Activated naive CD8-positive, alpha-beta T cell treated with anti-CD3 and anti-CD28 coated beads, Interleukin-2, amount 10 ng/mL, durations not matched to agents 7 days and 5 days (primary cell): ENCODE data around the gene GNS. TPM values are rescaled to one million over a fixed set of nuclear protein-coding genes. Genes with fewer than 3 reads are reported as not detected.
A peak's percentile ranks its signal among the peaks of the same experiment; 100 is the strongest.

Source experiments
- ATAC-seq: fragments of 150-1000 bp; cut with Tn5 transposase; one replicate; pipeline ENCODE4 v1.10.0; 2021; ENCODE audit warnings: low read depth, moderate library complexity
- POLR2A ChIA-PET: fragments of 350-600 bp; sonication (Branson Sonifier 250); formaldehyde crosslinking; loops from one replicate; lab custom pipeline; 2021; ENCODE audit warnings: antibody characterized with exemption; lab: Charles Lee
- DNase-seq: peaks from one replicate; pipeline ENCODE4 v3.0.0; 2021
- H3K27ac Mint-ChIP-seq: one replicate; pipeline ENCODE4 v1.8.0; 2022; ENCODE audit warnings: mild to moderate bottlenecking, mixed read lengths
- H3K27me3 Mint-ChIP-seq: one replicate; pipeline ENCODE4 v1.8.0; 2022; ENCODE audit warnings: mild to moderate bottlenecking, moderate library complexity, mixed read lengths
- H3K36me3 Mint-ChIP-seq: one replicate; pipeline ENCODE4 v1.8.0; 2021; ENCODE audit warnings: mild to moderate bottlenecking, mixed read lengths
- H3K4me1 Mint-ChIP-seq: one replicate; pipeline ENCODE4 v1.8.0; 2021; ENCODE audit warnings: mixed read lengths
- H3K4me3 Mint-ChIP-seq: one replicate; pipeline ENCODE4 v1.8.0; 2022; ENCODE audit warnings: mild to moderate bottlenecking, moderate library complexity, mixed read lengths
- H3K9me3 Mint-ChIP-seq: one replicate; pipeline ENCODE4 v1.8.0; 2021; ENCODE audit warnings: mixed read lengths
- total RNA-seq, 2 experiments: library from RNA; stranded (reverse); gene quantifications; one replicate each; pipeline ENCODE4 v1.2.3, GENCODE V29; 2021

Gene GNS
- total RNA-seq, 2 experiments from 2014 or later = 28.6 to 32.0 TPM

GRCh38 chr12:64757771-64758170 lies 1.4 kb downstream of the GNS start:
- H3K27ac Mint-ChIP-seq = no peak overlapping the region
- DNase-seq = no peak
- peaks cover 8% of the 10 kb centered on the region for H3K36me3 Mint-ChIP-seq

GRCh38 chr12:64756376-64756775 lies 2.8 kb downstream of the GNS start:
- peaks cover 8% of the 10 kb centered on the region for H3K36me3 Mint-ChIP-seq
- no peak overlapping the region for H3K4me3 Mint-ChIP-seq
- H3K4me1 Mint-ChIP-seq = peaks cover 39% of the 10 kb centered on the region
- no peak for ATAC-seq
- H3K9me3 Mint-ChIP-seq = no peaks in the 10 kb centered on the region
- DNase-seq = no peak
- H3K27ac Mint-ChIP-seq = no peak overlapping the region
- POLR2A ChIA-PET = interaction anchor here (0.6 to 0.7 kb wide), 2 partner anchors 17 to 27 kb away, joined by 3 read pairs; no protein-coding TSS in a partner anchor
- no peaks in the 10 kb centered on the region for H3K27me3 Mint-ChIP-seq

More at GRCh38 chr12:64757771-64758170, 1.4 kb downstream of the GNS start:
- Mint-ChIP-seq H3K9me3 (no peaks in the 10 kb centered on the region), H3K27me3 (no peaks in the 10 kb centered on the region), H3K4me3 (peak overlapping the region; percentile 18), H3K4me1 (peaks cover 38% of the 10 kb centered on the region)
- POLR2A ChIA-PET = no interaction called here
- ATAC-seq = no peak

GRCh38 chr12:64753427-64753826 lies 5.8 kb downstream of the GNS start:
- Mint-ChIP-seq H3K36me3 (peaks cover 17% of the 10 kb centered on the region), H3K27me3 (no peaks in the 10 kb centered on the region), H3K4me3 (no peak overlapping the region), H3K4me1 (peaks cover 32% of the 10 kb centered on the region), H3K9me3 (no peaks in the 10 kb centered on the region), H3K27ac (no peak overlapping the region)
- DNase-seq = no peak
- ATAC-seq = no peak
- POLR2A ChIA-PET = no interaction called here

- peaks cover 29% of the 10 kb centered on the region for H3K4me1 Mint-ChIP-seq
- peaks cover 17% of the 10 kb centered on the region for H3K36me3 Mint-ChIP-seq
- DNase-seq (no peak), ATAC-seq (no peak)
- H3K27ac Mint-ChIP-seq = no peak overlapping the region
- no peaks in the 10 kb centered on the region for H3K27me3 Mint-ChIP-seq
- POLR2A ChIA-PET = no interaction called here
- no peaks in the 10 kb centered on the region for H3K9me3 Mint-ChIP-seq
- H3K4me3 Mint-ChIP-seq = no peak overlapping the region
Observed at GRCh38 chr12:64752833-64753238, 6.4 kb downstream of the GNS start.

GRCh38 chr12:64752032-64752431 lies 7.2 kb downstream of the GNS start:
- DNase-seq (no peak), ATAC-seq (no peak)
- H3K27me3 Mint-ChIP-seq = no peaks in the 10 kb centered on the region
- H3K9me3 Mint-ChIP-seq = no peaks in the 10 kb centered on the region
- POLR2A ChIA-PET = interaction anchor here (0.6 kb wide), 1 partner anchor 22 kb away, joined by 3 read pairs; no protein-coding TSS in a partner anchor
- H3K27ac Mint-ChIP-seq = no peak overlapping the region
- H3K4me1 Mint-ChIP-seq = peaks cover 22% of the 10 kb centered on the region
- H3K4me3 Mint-ChIP-seq = no peak overlapping the region
- H3K36me3 Mint-ChIP-seq = peaks cover 17% of the 10 kb centered on the region

- DNase-seq (no peak), ATAC-seq (no peak)
- H3K4me3 Mint-ChIP-seq = no peak overlapping the region
- H3K27ac Mint-ChIP-seq = no peak overlapping the region
- H3K4me1 Mint-ChIP-seq = peaks cover 11% of the 10 kb centered on the region
- H3K36me3 Mint-ChIP-seq = peaks cover 23% of the 10 kb centered on the region
- no peaks in the 10 kb centered on the region for H3K27me3 Mint-ChIP-seq
- no peaks in the 10 kb centered on the region for H3K9me3 Mint-ChIP-seq
- POLR2A ChIA-PET = interaction anchor here (0.7 kb wide), 1 partner anchor 215 kb away, joined by 4 read pairs; no protein-coding TSS in a partner anchor
Observed at GRCh38 chr12:64749461-64750200, 9.6 kb downstream of the GNS start.

GRCh38 chr12:64747695-64748094 lies 11.5 kb downstream of the GNS start:
- ATAC-seq (no peak), DNase-seq (no peak)
- no peak overlapping the region for H3K4me3 Mint-ChIP-seq
- H3K27me3 Mint-ChIP-seq = no peaks in the 10 kb centered on the region
- H3K36me3 Mint-ChIP-seq = peaks cover 28% of the 10 kb centered on the region
- H3K27ac Mint-ChIP-seq = no peak overlapping the region
- H3K4me1 Mint-ChIP-seq = peaks cover 2% of the 10 kb centered on the region
- POLR2A ChIA-PET = interaction anchor here (1.1 kb wide), 1 partner anchor 224 kb away, joined by 3 read pairs; no protein-coding TSS in a partner anchor
- no peaks in the 10 kb centered on the region for H3K9me3 Mint-ChIP-seq

- peaks cover 2% of the 10 kb centered on the region for H3K4me1 Mint-ChIP-seq
- peaks cover 31% of the 10 kb centered on the region for H3K36me3 Mint-ChIP-seq
- H3K9me3 Mint-ChIP-seq = no peaks in the 10 kb centered on the region
- no peak overlapping the region for H3K27ac Mint-ChIP-seq
- H3K27me3 Mint-ChIP-seq = no peaks in the 10 kb centered on the region
- ATAC-seq (no peak), DNase-seq (no peak)
- POLR2A ChIA-PET = no interaction called here
- H3K4me3 Mint-ChIP-seq = no peak overlapping the region
Observed at GRCh38 chr12:64746663-64747062, 12.5 kb downstream of the GNS start.

GRCh38 chr12:64745980-64746379 lies 13.2 kb downstream of the GNS start:
- ATAC-seq = no peak
- POLR2A ChIA-PET = no interaction called here
- peaks cover 2% of the 10 kb centered on the region for H3K4me1 Mint-ChIP-seq

GRCh38 chr12:64745259-64745807 lies 13.9 kb downstream of the GNS start:
- ATAC-seq (no peak), DNase-seq (no peak)
- Mint-ChIP-seq H3K4me3 (no peak overlapping the region), H3K27ac (no peak overlapping the region), H3K27me3 (no peaks in the 10 kb centered on the region), H3K9me3 (no peaks in the 10 kb centered on the region), H3K36me3 (peaks cover 36% of the 10 kb centered on the region), H3K4me1 (peaks cover 2% of the 10 kb centered on the region)
- POLR2A ChIA-PET = no interaction called here

More at GRCh38 chr12:64745980-64746379, 13.2 kb downstream of the GNS start:
- no peaks in the 10 kb centered on the region for H3K9me3 Mint-ChIP-seq
- DNase-seq = no peak
- H3K27ac Mint-ChIP-seq = no peak overlapping the region
- no peaks in the 10 kb centered on the region for H3K27me3 Mint-ChIP-seq
- peaks cover 36% of the 10 kb centered on the region for H3K36me3 Mint-ChIP-seq
- no peak overlapping the region for H3K4me3 Mint-ChIP-seq

- DNase-seq (no peak), ATAC-seq (no peak)
- peaks cover 38% of the 10 kb centered on the region for H3K36me3 Mint-ChIP-seq
- H3K4me1 Mint-ChIP-seq = peaks cover 2% of the 10 kb centered on the region
- no peak overlapping the region for H3K27ac Mint-ChIP-seq
- H3K27me3 Mint-ChIP-seq = no peaks in the 10 kb centered on the region
- no peak overlapping the region for H3K4me3 Mint-ChIP-seq
- H3K9me3 Mint-ChIP-seq = no peaks in the 10 kb centered on the region
- POLR2A ChIA-PET = no interaction called here
Observed at GRCh38 chr12:64744422-64745258, 14.6 kb downstream of the GNS start.

- no peak for ATAC-seq
- Mint-ChIP-seq H3K27me3 (no peaks in the 10 kb centered on the region), H3K9me3 (no peaks in the 10 kb centered on the region), H3K4me1 (peaks cover 1% of the 10 kb centered on the region), H3K36me3 (peaks cover 45% of the 10 kb centered on the region), H3K4me3 (no peak overlapping the region), H3K27ac (no peak overlapping the region)
- POLR2A ChIA-PET = no interaction called here
- no peak for DNase-seq
Observed at GRCh38 chr12:64743206-64743605, 16.0 kb downstream of the GNS start.

- POLR2A ChIA-PET = no interaction called here
- no peak for ATAC-seq
Observed at GRCh38 chr12:64742416-64742815, 16.8 kb downstream of the GNS start.

More at GRCh38 chr12:64742416-64742815, 16.8 kb downstream of the GNS start:
- peaks cover 5% of the 10 kb centered on the region for H3K4me1 Mint-ChIP-seq
- no peak overlapping the region for H3K4me3 Mint-ChIP-seq
- no peak overlapping the region for H3K27ac Mint-ChIP-seq
- DNase-seq = no peak
- H3K36me3 Mint-ChIP-seq = peaks cover 52% of the 10 kb centered on the region
- no peaks in the 10 kb centered on the region for H3K27me3 Mint-ChIP-seq
- H3K9me3 Mint-ChIP-seq = no peaks in the 10 kb centered on the region
